ENCODE measurements around the gene CDH23. TPM values are rescaled to one million over a fixed set of nuclear protein-coding genes. Genes with fewer than 3 reads are reported as not detected.

The CDH23 gene
- total and polyA plus RNA-seq, 10 of the 15 experiments (the other 5 are each of a cell fraction or from before 2014, with no cell fraction given): 0.09 to 0.40 (median 0.15) TPM; not detected in 1

DNA sequence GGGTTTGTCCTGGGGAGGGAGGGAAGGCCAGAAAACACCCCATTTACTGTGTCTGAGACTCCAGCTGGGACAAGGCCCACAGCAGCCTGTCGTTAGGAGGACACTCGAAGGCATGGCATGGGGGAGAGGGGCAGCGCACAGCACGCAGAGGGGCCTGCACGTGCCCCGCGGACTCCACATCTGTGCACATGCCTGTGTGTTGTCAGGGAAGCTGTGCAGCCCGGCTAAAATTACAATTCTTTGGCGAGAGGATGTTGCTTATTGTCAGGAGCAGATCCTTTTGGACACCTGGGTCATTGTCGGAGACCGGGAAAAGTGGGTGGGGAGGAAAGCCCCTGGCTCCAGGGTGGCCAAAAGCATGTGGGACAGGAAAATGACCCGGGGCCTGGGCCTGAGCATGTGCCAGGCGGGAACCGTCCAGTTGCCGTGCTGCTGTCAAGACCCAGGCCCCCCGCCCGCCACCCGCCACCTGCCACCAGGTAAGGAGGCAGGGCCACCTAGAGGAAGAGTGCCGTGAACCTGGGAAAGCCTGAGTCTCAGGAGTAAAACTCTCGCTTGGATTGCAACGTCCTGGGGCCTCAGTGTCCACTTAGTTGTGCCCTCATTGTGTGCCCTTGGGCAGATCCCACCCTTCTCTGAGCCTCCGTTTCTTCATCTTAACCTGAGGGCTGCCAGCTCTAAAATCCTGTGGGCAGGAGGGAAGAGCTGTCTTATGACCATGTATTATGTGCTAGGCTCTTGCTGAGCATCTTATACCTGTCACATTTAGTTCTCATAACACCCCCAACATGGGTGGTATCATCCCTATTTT lies 369.4 kb downstream of the CDH23 start:
- H4K20me1 ChIP-seq (ENCODE audit: control insufficient read depth, insufficient read depth): no peaks in the 10 kb centered on the region
- DNase-seq (ENCODE audit: low read depth, low spot score): no peak
- intact Hi-C loops (cut with micrococcal nuclease; ENCODE audit: unreplicated experiment): no loop called here
- H3K27me3 ChIP-seq (replicated peaks in 1 of 2; ENCODE audit: control insufficient read depth in 2 of 2, insufficient read depth in 2 of 2, low read length in 1 of 2): no peaks in the 10 kb centered on the region
- ChIA-PET POLR2A (interaction anchor here (0.6 to 1.7 kb wide), 6 partner anchors 8 to 447 kb away, joined by 3 to 7 read pairs (median 4); partner anchors contain the start of gene SLC29A3), CTCF (interaction anchor here (0.6 to 3.8 kb wide), 6 partner anchors 8 to 130 kb away, joined by 3 to 13 read pairs (median 6); no protein-coding TSS in a partner anchor), RAD21 (ENCODE audit: unreplicated experiment) (interaction anchor here (1.2 to 4.0 kb wide), 6 partner anchors 9 to 130 kb away, joined by 3 to 53 read pairs (median 4); no protein-coding TSS in a partner anchor), SMC1A (ENCODE audit: uncharacterized antibody, unreplicated experiment) (interaction anchor here (1.1 to 4.6 kb wide), 6 partner anchors 8 to 69 kb away, joined by 3 to 33 read pairs (median 6); no protein-coding TSS in a partner anchor)
- 82% methylated on average over 22 of the region's 22 CpGs for WGBS (ENCODE audit: insufficient coverage, insufficient replicate concordance, low lambda C conversion rate, missing lambda C conversion rate)
- H3K4me3 ChIP-seq: no peak overlapping the region
- BruUV-seq (replicated peaks): no TSS peak
- no peak for FAIRE-seq
- peaks cover 12% of the 10 kb centered on the region for H3K79me2 ChIP-seq (ENCODE audit: control insufficient read depth, insufficient read depth, low read length)
- ATAC-seq: no peak
- no peak overlapping the region for H3K4me2 ChIP-seq (ENCODE audit: control insufficient read depth, insufficient read depth)
- peaks cover 30% of the 10 kb centered on the region for H3K4me1 ChIP-seq (ENCODE audit: control insufficient read depth, insufficient read depth, low read length)
- TF ChIP-seq SUZ12 (IDR thresholded peaks at IDR 0.05; ENCODE audit: unreplicated experiment) (no peak), FOXM1 (IDR thresholded peaks at IDR 0.05; ENCODE audit: low read depth, low read length) (no peak), FOXK2 (IDR thresholded peaks at IDR 0.05) (no peak), EED (IDR thresholded peaks at IDR 0.05; ENCODE audit: low read depth) (no peak), ZBED1 (IDR thresholded peaks at IDR 0.05; ENCODE audit: borderline replicate concordance) (no peak), NFXL1 (IDR thresholded peaks at IDR 0.05; ENCODE audit: borderline replicate concordance) (no peak), GATAD2B (conservative IDR thresholded peaks at IDR 0.05; ENCODE audit: low read depth) (no peak), ZNF217 (IDR thresholded peaks at IDR 0.05) (no peak), NFIC (IDR thresholded peaks at IDR 0.05; ENCODE audit: low read depth, low read length) (no peak)
- TF ChIP-seq, protein P1, sequence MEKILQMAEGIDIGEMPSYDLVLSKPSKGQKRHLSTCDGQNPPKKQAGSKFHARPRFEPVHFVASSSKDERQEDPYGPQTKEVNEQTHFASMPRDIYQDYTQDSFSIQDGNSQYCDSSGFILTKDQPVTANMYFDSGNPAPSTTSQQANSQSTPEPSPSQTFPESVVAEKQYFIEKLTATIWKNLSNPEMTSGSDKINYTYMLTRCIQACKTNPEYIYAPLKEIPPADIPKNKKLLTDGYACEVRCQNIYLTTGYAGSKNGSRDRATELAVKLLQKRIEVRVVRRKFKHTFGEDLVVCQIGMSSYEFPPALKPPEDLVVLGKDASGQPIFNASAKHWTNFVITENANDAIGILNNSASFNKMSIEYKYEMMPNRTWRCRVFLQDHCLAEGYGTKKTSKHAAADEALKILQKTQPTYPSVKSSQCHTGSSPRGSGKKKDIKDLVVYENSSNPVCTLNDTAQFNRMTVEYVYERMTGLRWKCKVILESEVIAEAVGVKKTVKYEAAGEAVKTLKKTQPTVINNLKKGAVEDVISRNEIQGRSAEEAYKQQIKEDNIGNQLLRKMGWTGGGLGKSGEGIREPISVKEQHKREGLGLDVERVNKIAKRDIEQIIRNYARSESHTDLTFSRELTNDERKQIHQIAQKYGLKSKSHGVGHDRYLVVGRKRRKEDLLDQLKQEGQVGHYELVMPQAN (conservative IDR thresholded peaks at IDR 0.05): no peak
- no peak overlapping the region for H3K9ac ChIP-seq (ENCODE audit: control insufficient read depth, insufficient read depth, low read length)
- H2AFZ ChIP-seq (ENCODE audit: control insufficient read depth, low read depth, low read length): no peak overlapping the region
- no peaks in the 10 kb centered on the region for H3K9me3 ChIP-seq (replicated peaks; ENCODE audit: control insufficient read depth, insufficient read depth, low read length)
- no peak overlapping the region for H3K27ac ChIP-seq (ENCODE audit: control insufficient read depth, insufficient read depth)
- in situ Hi-C loops (cut with MboI): no loop called here
- no peaks in the 10 kb centered on the region; a peak in 1 of 4 replicates for H3K36me3 ChIP-seq (ENCODE audit: control insufficient read depth in 2 of 2, insufficient read depth in 2 of 2, low read length in 1 of 2)

Data from GM12878 (cell line).